Heart left ventricle (tissue), 16 donors: ENCODE results near the gene NOTUM. TPM values are rescaled to one million over a fixed set of nuclear protein-coding genes. Genes with fewer than 3 reads are reported as not detected.
"Not testable (repeated sequence)": the region's sequence is repeated elsewhere in the genome, so short reads cannot be mapped to it uniquely, and the experiment has no call there.

Source experiments
- ATAC-seq, 4 donors: fragments of 200-7000 bp; cut with Tn5 transposase; one replicate each; pipeline ENCODE4 v1.9.1; 2020 to 2022; ENCODE audit warnings: moderate library complexity in 4 of 4, mild to moderate bottlenecking in 3 of 4, moderate number of reproducible peaks in 1 of 4
- DNase-seq, 5 donors: peaks; one replicate each; pipeline ENCODE4 v3.0.0-alpha.2; 2020
- H3K27ac ChIP-seq, 12 donors: fragments of 200-600 bp; sonication (generic) in 4 of 12; one replicate each; pipeline versions ENCODE4 v1.5.0 to v1.8.0; 2016 to 2022; ENCODE audit warnings: mild to moderate bottlenecking in 2 of 12
- H3K27me3 ChIP-seq, 9 donors: fragments of 200-600 bp; sonication (generic) in 2 of 9; one replicate each; pipeline versions ENCODE4 v1.5.1 to v1.8.0; 2016 to 2022; ENCODE audit warnings: mild to moderate bottlenecking in 3 of 9
- H3K36me3 ChIP-seq, 9 donors: fragments of 200-600 bp; sonication (generic) in 2 of 9; one replicate each; pipeline versions ENCODE4 v1.5.0 to v1.8.0; 2018 to 2022; ENCODE audit warnings: mild to moderate bottlenecking in 2 of 9
- H3K4me1 ChIP-seq, 12 donors: fragments of 200-600 bp; sonication (generic) in 4 of 12; one replicate each; pipeline versions ENCODE4 v1.5.0 to v1.8.0; 2016 to 2022; ENCODE audit warnings: mild to moderate bottlenecking in 3 of 12
- H3K4me3 ChIP-seq, 12 donors: fragments of 200-600 bp; sonication (generic) in 4 of 12; one replicate each; pipeline versions ENCODE4 v1.5.0 to v1.8.0; 2017 to 2022; ENCODE audit warnings: mild to moderate bottlenecking in 9 of 12, moderate library complexity in 4 of 12
- H3K9me3 ChIP-seq, 12 donors: fragments of 200-600 bp; sonication (generic) in 4 of 12; one replicate each; pipeline versions ENCODE4 v1.5.0 to v1.8.0; 2016 to 2022; ENCODE audit warnings: mild to moderate bottlenecking in 1 of 12
- CTCF ChIP-seq, 12 donors: fragments of 200-600 bp; sonication (generic) in 4 of 12; IDR thresholded peaks; one replicate each; pipeline versions ENCODE4 v1.5.0 to v1.8.0; 2018 to 2022; ENCODE audit warnings: antibody characterized with exemption in 12 of 12, mild to moderate bottlenecking in 5 of 12
- POLR2A ChIP-seq, 2 donors: fragments of 450-650 bp; IDR thresholded peaks; one replicate each; pipeline ENCODE4 v1.6.1; 2017; ENCODE audit warnings: antibody characterized with exemption in 2 of 2, mild to moderate bottlenecking in 2 of 2, moderate library complexity in 2 of 2
- WGBS, 4 donors: extraction: QIAGEN DNeasy Blood & Tissue Kit in 2 of 4; methylation state at CpG; one replicate each; pipeline versions ENCODE4 v1.1.5 to v1.1.7; 2013 to 2018; 5-methylcytosine and 5-hydroxymethylcytosine counted together
- intact Hi-C, 10 donors: fragments of 100-400 bp; cut with DNase I; formaldehyde crosslinking; loops; one replicate each; pipeline versions ENCODE4 v1.11.1 to v1.14.2; 2022
- polyA plus RNA-seq, 2 donors: library from polyadenylated mRNA; stranded (reverse); fragments of 200-250 nt; gene quantifications; one replicate each; pipeline ENCODE4 v1.2.3, GENCODE V29; 2013
- total RNA-seq, 9 donors: library from RNA; depleted of rRNA in 2 of 9; stranded (reverse); fragments of >200 nt in 2 of 9; fragmentation: NEBNext Ultra II Directional in 3 of 9; extraction: Animal tissue kit (Norgen Biotek cat#: 25700) in 3 of 9; gene quantifications; one replicate each; pipeline versions ENCODE4 v1.1.0 to v1.2.4, GENCODE V29; 2016 to 2023
- donor health status: ischemic (EF 13 %, LVEDD 7.1; RV severe dilation, severe dysfunction).
- donor health status: healthy with polysubstance abuse.
- donor health status: DM: no; HTN: yes; CAD: no.
- donor health status: DM: no; HTN: no; CAD: no.
- donor health status: ischemic (EF 25% LVEDD 6.9; RV normal size, moderate dysfunction).
- donor health status: ischemic (EF 25% LVEDD 5.7; RV mildly dilated, moderate dysfunction).
- donor health status: healthy.
- donor health status: DM: yes; HTN: yes; CAD: no.
- donor health status: ischemic (EF 35%, LVEDD 5.7; RV mildly dilated, moderate dysfunction).
- donor health status: nonischemic (EF 11% LVEDD 7.7; RV severe dilation, severe dysfunction).
- donor health status: DM: yes; HTN: yes; CAD: no.
- donor health status: PGD.
- donor health status: ischemic (EF 29% LVEDD 5.4; RV normal size, mild dysfunction).
- donor health status: nonischemic (EF 23%, LVEDD 6.1; RV moderate dilation, normal function).

NOTUM gene
- total and polyA plus RNA-seq, 11 donors, result 0.25 to 1.6 (median 0.56) TPM; not detected in 3

- DNase-seq, result no peak
- H3K4me1 ChIP-seq, result peaks cover 0 to 4% (median 1%) of the 10 kb centered on the region in 12 donors
- H3K36me3 ChIP-seq, result peaks cover 0 to 57% (median 35%) of the 10 kb centered on the region in 9 donors
Observed at GRCh38 chr17:81983639-81984373, 22.8 kb upstream of the NOTUM start.

GRCh38 chr17:81983011-81983638 lies 22.1 kb upstream of the NOTUM start:
- Histone ChIP-seq H3K27ac (no peak overlapping the region), H3K4me1 (peaks cover 0 to 11% (median 8%) of the 10 kb centered on the region in 12 donors), H3K36me3 (peaks cover 0 to 57% (median 35%) of the 10 kb centered on the region in 9 donors), H3K4me3 (no peak overlapping the region), H3K27me3 (no peaks in the 10 kb centered on the region), H3K9me3 (no peaks in the 10 kb centered on the region)
- DNase-seq, result no peak
- intact Hi-C loops, result no loop called here
- TF ChIP-seq POLR2A (IDR thresholded peaks at IDR 0.05), result no peak
- TF ChIP-seq CTCF (IDR thresholded peaks at IDR 0.05), result no peak
- ATAC-seq, result no peak
- WGBS, 4 donors, result 93 to 94% (median 94%) methylated on average over 35 of the region's 35 CpGs

More at GRCh38 chr17:81983639-81984373, 22.8 kb upstream of the NOTUM start:
- H3K27ac ChIP-seq, result no peak overlapping the region
- H3K9me3 ChIP-seq, result no peaks in the 10 kb centered on the region
- 95 to 97% (median 97%) methylated on average over 26 of the region's 26 CpGs for WGBS, 4 donors
- no peak for ATAC-seq
- no peaks in the 10 kb centered on the region for H3K27me3 ChIP-seq
- intact Hi-C loops, result no loop called here
- no peak for TF ChIP-seq CTCF (IDR thresholded peaks at IDR 0.05)
- no peak for TF ChIP-seq POLR2A (IDR thresholded peaks at IDR 0.05)
- no peak overlapping the region for H3K4me3 ChIP-seq

- H3K27ac ChIP-seq, intact Hi-C loops, ATAC-seq: not testable (repeated sequence)
Observed at GRCh38 chr17:81981511-81981910, 20.5 kb upstream of the NOTUM start.

GRCh38 chr17:81980707-81981343 lies 19.8 kb upstream of the NOTUM start:
- WGBS, 4 donors, result 75 to 84% (median 82%) methylated on average over 9 of the region's 9 CpGs
- Histone ChIP-seq H3K9me3 (no peaks in the 10 kb centered on the region), H3K4me3 (no peak overlapping the region), H3K4me1 (peaks cover 0 to 21% (median 14%) of the 10 kb centered on the region in 12 donors), H3K36me3 (peaks cover 0 to 43% (median 25%) of the 10 kb centered on the region in 9 donors), H3K27me3 (no peaks in the 10 kb centered on the region), H3K27ac (no peak overlapping the region)
- TF ChIP-seq CTCF (IDR thresholded peaks at IDR 0.05) (no peak), POLR2A (IDR thresholded peaks at IDR 0.05) (no peak)
- DNase-seq (no peak), ATAC-seq (no peak)
- intact Hi-C loops, result no loop called here

More at GRCh38 chr17:81981511-81981910, 20.5 kb upstream of the NOTUM start:
- WGBS, 4 donors, result 96 to 98% (median 97%) methylated on average over 12 of the region's 12 CpGs
- H3K36me3 ChIP-seq, result peaks cover 0 to 50% (median 32%) of the 10 kb centered on the region in 9 donors
- peaks cover 0 to 19% (median 13%) of the 10 kb centered on the region in 12 donors for H3K4me1 ChIP-seq
- not testable (repeated sequence) for H3K9me3 ChIP-seq, H3K4me3 ChIP-seq, H3K27me3 ChIP-seq, DNase-seq
